Measurements from ENCODE around the gene TMSB4X. TPM values are rescaled to one million over a fixed set of nuclear protein-coding genes. Genes with fewer than 3 reads are reported as not detected.
"Not testable (repeated sequence)": the region's sequence is repeated elsewhere in the genome, so short reads cannot be mapped to it uniquely, and the experiment has no call there.

Gene TMSB4X
- total RNA-seq, 1 donor, result 723 TPM

DNA sequence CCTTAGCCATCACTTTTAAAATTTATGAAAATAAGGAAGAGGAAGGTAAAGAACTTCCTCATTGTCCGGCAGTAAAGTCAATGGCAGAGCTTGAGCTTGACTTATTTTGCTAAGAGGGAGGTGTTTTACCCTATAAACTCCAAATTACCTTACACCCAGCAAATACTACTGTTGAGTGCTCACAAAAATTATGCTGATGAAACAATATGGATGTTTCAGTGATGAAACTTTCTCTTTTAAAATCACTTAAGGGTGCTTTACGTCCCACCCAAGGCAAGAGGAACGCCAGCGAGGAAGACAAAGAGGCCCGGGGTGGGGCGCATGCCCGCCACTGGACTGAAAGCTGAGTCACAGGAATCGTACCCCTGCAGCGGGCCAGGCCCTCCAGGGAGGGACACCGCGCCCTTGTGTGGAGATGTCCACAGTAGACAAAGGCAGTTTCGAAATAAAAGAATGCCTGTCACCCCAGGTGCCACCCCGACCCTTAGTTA lies 560 bp upstream of the TMSB4X start:
- DNase-seq (ENCODE audit: low read depth in 2 of 3, low spot score in 2 of 3), result peak in 1 of 3 donors; percentile 39

DNA sequence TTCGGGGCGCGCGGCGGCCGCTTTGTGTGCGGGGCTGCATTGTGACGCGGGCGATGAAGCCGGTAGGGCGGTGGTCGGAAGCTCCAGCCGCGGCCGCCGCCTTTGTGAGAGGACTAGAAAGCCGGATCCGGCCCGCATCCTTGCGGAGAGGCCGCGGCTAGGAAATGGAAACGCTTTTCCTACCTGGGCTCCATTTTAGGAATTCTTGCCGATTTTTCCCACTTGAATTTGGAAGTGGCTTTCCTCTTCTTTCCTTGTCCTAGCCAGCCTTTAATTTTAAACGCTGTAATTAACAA lies 708 bp downstream of the TMSB4X start:
- no peak for DNase-seq (ENCODE audit: low read depth in 2 of 3, low spot score in 2 of 3)

DNA sequence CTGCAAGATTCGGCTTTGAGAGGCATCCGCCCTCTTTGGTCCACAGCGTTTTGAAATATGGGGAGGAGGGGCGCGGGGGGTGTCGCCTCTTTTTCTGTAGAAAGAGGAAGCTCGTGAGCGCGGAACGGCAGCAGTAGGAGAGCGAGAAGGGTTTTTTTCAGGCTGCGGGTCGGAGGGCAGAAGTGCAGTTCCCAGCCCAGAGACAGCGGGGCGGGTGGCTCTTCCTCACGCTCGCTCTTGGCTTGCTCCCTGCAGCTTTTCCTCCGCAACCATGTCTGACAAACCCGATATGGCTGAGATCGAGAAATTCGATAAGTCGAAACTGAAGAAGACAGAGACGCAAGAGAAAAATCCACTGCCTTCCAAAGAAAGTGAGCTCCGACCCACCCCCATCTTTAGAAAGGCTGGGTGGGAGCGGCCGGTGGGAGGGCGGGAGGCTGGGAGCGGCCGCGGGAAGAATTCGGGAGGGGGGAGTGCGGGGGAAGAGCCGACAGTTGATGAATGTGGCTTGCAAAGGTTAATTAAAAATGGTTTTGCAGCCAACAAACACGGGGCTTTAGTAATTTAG lies 1.2 kb downstream of the TMSB4X start:
- DNase-seq (ENCODE audit: low read depth in 2 of 3, low spot score in 2 of 3), result peak in 2 of 3 donors; percentile 62 to 80

DNA sequence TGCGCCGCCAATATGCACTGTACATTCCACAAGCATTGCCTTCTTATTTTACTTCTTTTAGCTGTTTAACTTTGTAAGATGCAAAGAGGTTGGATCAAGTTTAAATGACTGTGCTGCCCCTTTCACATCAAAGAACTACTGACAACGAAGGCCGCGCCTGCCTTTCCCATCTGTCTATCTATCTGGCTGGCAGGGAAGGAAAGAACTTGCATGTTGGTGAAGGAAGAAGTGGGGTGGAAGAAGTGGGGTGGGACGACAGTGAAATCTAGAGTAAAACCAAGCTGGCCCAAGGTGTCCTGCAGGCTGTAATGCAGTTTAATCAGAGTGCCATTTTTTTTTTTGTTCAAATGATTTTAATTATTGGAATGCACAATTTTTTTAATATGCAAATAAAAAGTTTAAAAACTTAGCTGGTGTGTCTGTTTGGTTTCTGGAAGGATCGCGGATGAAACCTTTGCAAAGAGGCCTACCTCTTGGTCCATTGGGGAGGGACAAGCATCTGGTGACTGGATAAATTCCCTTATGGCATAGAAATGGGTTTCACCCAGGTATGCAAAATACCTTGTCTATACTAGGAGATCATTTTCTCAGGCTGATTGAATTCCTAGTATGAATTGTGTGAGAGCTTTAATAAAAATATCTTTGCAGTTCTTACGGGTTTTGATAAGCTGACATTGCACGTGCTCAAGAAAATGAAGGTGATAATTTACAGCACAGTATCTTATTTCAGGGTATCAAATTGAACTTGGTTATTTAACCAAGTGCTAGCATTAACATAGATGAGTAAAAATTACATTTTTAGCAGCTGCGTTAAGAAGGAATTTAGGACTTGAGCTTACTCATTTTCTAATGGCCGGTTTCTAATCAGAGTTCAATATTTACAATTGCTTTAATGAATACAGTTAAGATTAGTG lies 2.2 kb downstream of the TMSB4X start:
- not testable (repeated sequence) for DNase-seq (ENCODE audit: low read depth in 2 of 3, low spot score in 2 of 3)

DNA sequence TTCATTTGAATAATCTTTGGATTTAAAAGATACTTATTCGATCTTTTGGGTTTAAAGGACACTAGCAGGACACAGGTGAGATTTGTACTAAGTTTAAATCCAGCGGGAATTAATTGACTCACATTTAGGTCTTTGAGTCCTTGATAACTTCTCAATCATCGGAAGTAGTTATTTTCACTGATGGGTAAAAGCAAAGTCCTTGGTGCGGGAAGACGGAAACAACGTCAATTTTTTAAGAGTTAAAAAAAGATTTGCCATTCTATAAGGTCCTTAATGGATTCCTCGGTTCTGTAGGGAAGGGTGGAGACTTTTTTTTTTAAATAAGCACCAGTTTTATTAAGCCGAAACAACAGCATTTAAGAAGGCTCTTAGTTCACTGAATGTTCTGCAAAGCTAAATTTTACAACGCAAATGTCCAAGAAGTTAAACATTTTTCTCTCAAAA lies 2.9 kb downstream of the TMSB4X start:
- DNase-seq (ENCODE audit: low read depth in 2 of 3, low spot score in 2 of 3), result no peak

DNA sequence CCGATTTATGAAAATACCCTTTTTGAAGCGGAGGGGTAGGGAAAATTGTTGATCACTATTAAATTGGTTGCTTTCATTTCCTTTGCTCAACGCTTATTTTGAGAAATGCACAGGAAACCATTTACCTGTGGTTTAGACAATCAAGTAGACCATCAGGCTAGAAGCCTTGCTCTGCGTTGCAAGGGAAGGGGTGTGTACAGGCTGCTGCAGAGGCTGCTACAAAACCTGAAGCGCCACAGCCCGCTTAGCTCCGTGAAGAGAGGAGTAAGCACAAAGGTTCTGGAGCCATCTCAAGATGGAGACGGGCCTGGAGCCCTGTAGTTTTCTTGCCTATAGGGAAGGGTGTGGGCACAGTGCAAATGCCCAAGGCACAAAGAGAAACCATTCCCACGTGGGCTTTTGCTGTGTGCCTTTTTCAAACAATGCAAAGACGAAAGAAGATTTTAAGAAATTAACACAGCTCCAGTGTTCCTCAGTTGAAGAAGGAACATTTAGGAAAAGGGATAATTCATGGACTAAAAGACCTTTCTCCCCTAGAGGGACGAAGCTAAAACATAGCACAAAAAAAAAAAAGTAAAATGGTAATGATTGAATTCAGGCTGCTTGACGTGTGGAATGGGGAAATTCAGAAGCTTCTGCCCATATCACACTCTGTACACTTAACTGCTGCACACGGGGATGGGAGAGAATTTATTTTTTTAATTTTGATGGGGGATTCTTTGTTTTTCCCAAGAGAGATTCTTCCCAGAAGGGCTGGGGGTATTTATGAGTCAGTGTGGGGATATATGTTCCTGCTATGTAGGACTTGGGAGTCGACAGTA lies 3.5 kb downstream of the TMSB4X start:
- peak in 2 of 3 donors; percentile 41 to 82 for DNase-seq (ENCODE audit: low read depth in 2 of 3, low spot score in 2 of 3)

- DNase-seq (ENCODE audit: low read depth in 2 of 3, low spot score in 2 of 3), result no peak
Measured at GRCh38 chrX:12979026-12979607, 4.2 kb downstream of the TMSB4X start.

- no peak for DNase-seq (ENCODE audit: low read depth in 2 of 3, low spot score in 2 of 3)
Measured at GRCh38 chrX:12979616-12980015, 4.7 kb downstream of the TMSB4X start.

GRCh38 chrX:12980039-12980438 lies 5.1 kb downstream of the TMSB4X start:
- not testable (repeated sequence) for DNase-seq (ENCODE audit: low read depth in 2 of 3, low spot score in 2 of 3)

DNA sequence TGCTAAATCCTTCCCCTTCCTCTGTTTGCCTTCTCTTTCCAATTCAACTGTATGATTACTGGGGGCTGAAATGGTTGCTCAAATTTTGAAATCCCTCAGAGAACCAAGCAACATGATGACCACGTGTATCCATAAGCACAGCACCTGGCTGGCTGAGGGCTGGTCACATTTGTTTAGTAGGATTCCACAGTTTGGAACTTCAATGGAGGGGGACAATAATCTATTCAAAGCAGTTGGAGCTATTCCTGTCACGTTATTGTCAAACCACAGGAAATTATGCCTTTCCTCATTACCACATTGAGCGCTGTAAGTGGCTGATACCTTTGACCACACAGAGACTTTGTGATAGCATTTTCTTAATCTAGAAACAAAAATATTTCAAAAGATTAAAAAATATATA lies 7.0 kb downstream of the TMSB4X start:
- DNase-seq (ENCODE audit: low read depth in 2 of 3, low spot score in 2 of 3), result peak in 2 of 3 donors; percentile 61 to 74

GRCh38 chrX:12984603-12985319 lies 9.9 kb downstream of the TMSB4X start:
- no peak for DNase-seq (ENCODE audit: low read depth in 2 of 3, low spot score in 2 of 3)

GRCh38 chrX:12985331-12985730 lies 10.4 kb downstream of the TMSB4X start:
- no peak for DNase-seq (ENCODE audit: low read depth in 2 of 3, low spot score in 2 of 3)

- no peak for DNase-seq (ENCODE audit: low read depth in 2 of 3, low spot score in 2 of 3)
Measured at GRCh38 chrX:12986164-12986779, 11.4 kb downstream of the TMSB4X start.

DNA sequence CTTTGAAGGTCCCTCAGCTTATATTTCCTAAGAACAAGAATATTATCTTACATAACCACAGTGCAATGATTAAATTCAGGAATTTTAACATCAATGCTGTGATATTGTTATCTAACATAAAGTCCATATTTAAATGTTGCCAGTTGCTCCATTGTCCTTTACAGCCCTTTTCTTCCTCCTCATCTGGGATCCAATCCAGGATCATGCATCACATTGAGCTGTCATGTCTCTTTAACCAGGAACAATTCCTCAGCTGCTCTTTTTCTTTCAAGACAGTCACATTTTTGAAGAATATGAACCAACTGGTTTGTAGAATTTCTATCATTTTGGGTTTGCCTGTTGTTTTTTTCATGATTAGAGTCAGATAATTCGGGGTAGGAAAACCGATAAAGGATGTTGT lies 12.0 kb downstream of the TMSB4X start:
- no peak for DNase-seq (ENCODE audit: low read depth in 2 of 3, low spot score in 2 of 3)

- DNase-seq (ENCODE audit: low read depth in 2 of 3, low spot score in 2 of 3), result no peak
Measured at GRCh38 chrX:12987340-12987739, 12.4 kb downstream of the TMSB4X start.

- no peak for DNase-seq (ENCODE audit: low read depth in 2 of 3, low spot score in 2 of 3)
Measured at GRCh38 chrX:12987900-12988594, 13.1 kb downstream of the TMSB4X start.

- DNase-seq (ENCODE audit: low read depth in 2 of 3, low spot score in 2 of 3), result no peak
Measured at GRCh38 chrX:12988797-12989196, 13.9 kb downstream of the TMSB4X start.

GRCh38 chrX:12989461-12989860 lies 14.6 kb downstream of the TMSB4X start:
- DNase-seq (ENCODE audit: low read depth in 2 of 3, low spot score in 2 of 3), result no peak

- no peak for DNase-seq (ENCODE audit: low read depth in 2 of 3, low spot score in 2 of 3)
Measured at GRCh38 chrX:12991575-12991974, 16.7 kb downstream of the TMSB4X start.
